Peyer's patch (tissue), 4 donors: ENCODE measurements around the gene GSX1.

Experiments
- POLR2A ChIP-seq, 2 donors: fragments of 450-650 bp; IDR thresholded peaks; one replicate each; pipeline ENCODE4 v1.5.1; 2017; ENCODE audit warnings: antibody characterized with exemption in 2 of 2, mild to moderate bottlenecking in 2 of 2, moderate library complexity in 2 of 2
- TF ChIP-seq, protein P1 (sequence below), 6 experiments: fragments of 450-650 bp in 4 of 6; fragments of 200-600 bp in 2 of 6; sonication (generic) in 1 of 6; IDR thresholded peaks; one replicate each; pipeline ENCODE4 v1.5.1; 2017 to 2019; ENCODE audit warnings: antibody characterized with exemption in 6 of 6, mild to moderate bottlenecking in 3 of 6, moderate library complexity in 1 of 6

DNA sequence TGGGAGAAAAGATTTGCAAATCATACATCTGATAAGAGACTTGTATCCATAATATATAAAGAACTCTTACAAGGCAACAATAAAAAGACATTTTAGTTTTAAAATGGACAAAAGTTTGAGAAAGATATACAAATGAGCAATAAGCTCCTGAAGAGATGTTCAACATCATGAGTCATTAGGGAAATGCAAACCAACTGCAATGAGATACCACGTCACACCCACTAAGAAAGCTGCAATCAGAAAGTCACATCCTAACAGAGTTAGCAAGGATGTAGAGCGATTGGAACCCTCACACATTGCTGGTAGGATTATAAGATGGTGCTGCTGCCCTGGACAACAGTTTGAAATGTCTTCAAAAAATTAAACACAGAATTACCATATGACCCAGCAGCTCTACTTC lies 50.3 kb downstream of the GSX1 start:
- TF ChIP-seq, protein P1, sequence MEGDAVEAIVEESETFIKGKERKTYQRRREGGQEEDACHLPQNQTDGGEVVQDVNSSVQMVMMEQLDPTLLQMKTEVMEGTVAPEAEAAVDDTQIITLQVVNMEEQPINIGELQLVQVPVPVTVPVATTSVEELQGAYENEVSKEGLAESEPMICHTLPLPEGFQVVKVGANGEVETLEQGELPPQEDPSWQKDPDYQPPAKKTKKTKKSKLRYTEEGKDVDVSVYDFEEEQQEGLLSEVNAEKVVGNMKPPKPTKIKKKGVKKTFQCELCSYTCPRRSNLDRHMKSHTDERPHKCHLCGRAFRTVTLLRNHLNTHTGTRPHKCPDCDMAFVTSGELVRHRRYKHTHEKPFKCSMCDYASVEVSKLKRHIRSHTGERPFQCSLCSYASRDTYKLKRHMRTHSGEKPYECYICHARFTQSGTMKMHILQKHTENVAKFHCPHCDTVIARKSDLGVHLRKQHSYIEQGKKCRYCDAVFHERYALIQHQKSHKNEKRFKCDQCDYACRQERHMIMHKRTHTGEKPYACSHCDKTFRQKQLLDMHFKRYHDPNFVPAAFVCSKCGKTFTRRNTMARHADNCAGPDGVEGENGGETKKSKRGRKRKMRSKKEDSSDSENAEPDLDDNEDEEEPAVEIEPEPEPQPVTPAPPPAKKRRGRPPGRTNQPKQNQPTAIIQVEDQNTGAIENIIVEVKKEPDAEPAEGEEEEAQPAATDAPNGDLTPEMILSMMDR (IDR thresholded peaks at IDR 0.05), result no peak
- TF ChIP-seq POLR2A (IDR thresholded peaks at IDR 0.05), result no peak
